AG08395 (cell line): ENCODE data around the gene ADK.
A peak's percentile ranks its signal among the peaks of the same experiment; 100 is the strongest.
"Not testable (repeated sequence)": the region's sequence is repeated elsewhere in the genome, so short reads cannot be mapped to it uniquely, and the experiment has no call there.

Experiments used
- DNase-seq: peaks from one replicate; pipeline ENCODE4 v3.0.0; 2012; ENCODE audit warnings: mixed read lengths, low spot score

ADK gene

GRCh38 chr10:74300666-74301065, 149.6 kb downstream of the ADK start:
- DNase-seq = no peak

- no peak for DNase-seq
Measured at GRCh38 chr10:74305730-74306129, 154.7 kb downstream of the ADK start.

DNA sequence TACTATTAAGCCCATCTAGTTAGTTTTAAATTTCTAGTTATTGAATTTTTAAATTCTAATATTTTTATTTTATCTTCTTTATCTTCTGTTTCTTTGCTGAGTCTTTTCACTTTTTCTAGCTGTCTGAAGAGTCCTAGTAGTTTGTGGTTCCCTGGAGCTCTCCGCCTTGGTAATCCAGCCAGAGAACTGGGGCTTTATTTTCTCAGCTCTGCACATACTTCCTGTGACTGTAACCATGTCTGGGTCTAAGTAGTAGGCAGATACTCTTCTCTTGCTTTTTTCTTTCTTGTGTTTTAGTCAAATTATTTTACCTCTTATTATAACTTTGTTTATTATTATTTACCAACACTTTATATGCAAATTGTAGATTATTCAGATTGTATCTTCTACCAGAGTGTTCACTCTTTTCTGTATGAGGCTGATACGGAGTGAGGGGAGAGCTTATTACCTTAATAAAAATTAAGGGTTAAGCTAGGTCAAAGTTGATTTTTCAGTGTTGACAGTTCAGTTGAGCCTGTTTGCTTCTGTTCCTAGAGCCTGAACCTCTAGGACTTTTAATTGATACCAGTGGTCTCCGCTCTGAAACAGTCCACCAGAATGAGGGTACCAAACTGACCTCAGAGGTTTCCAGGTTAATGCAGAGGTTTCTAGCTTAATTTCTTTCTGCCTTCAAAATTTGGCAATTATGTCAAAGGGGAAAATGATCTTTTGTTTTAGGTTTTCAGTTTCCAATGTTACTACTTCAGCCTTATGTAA, 155.4 kb downstream of the ADK start:
- DNase-seq = no peak

GRCh38 chr10:74307061-74307651, 156.1 kb downstream of the ADK start:
- DNase-seq = no peak

GRCh38 chr10:74310652-74311257, 159.7 kb downstream of the ADK start:
- DNase-seq = no peak

DNA sequence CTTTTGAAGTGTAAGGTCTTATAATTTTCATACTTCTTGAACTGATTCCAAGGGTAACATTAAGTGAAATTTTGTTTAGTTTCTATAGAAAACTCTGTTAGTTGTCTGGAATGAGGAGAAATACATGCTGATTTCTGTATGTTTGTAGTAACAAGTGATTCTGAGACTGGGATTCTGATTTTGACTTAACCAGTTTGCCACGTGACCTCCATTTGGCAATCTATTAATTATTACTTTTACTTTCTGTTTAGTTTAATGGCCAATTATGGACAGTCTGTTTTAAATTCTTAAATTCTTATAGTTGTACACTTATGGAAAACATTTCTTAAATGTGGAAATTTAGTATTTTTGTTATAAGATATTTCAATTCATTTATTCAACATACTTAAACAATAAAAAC, 163.1 kb downstream of the ADK start:
- DNase-seq = no peak

GRCh38 chr10:74320026-74320425, 169.0 kb downstream of the ADK start:
- no peak for DNase-seq

GRCh38 chr10:74320717-74321116, 169.7 kb downstream of the ADK start:
- no peak for DNase-seq

DNA sequence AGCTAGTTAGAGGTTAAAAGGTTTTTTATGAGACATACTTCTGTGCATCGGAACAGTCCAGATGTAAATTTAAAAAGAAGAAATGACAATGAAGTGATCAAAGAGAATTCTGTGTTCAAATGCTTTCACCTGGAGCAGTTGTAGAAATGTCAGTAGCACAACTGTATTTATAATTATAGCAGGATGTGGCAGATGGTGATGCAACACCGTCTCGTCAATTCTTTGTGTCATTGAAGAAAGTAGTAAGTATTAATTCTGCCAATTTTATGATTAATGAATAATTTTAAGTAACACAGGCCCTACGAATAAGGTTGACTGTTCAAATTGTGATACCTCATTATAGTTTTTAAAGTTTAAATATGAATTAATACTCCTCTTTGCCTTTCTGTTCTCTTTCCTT, 171.1 kb downstream of the ADK start:
- DNase-seq = no peak

DNA sequence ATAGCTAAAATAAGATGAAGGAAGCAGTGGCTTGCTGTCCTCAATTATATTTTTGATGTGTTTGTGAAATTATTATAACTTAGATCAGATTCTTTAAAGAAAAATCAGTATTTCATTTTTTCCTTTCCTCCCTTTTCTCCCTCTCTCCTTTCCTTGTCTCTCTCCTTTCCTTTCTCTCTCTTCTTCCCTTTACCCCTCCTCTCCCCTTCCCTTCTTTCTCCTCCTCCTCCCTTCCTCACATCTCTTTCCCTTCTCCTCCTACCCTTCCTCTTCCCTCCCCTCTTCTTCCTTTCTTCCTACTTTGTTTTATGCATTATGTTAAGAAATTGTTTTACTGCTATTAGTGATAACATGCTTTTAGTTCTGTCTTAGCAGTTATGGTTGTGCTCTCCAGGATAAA, 171.5 kb downstream of the ADK start:
- DNase-seq = no peak

GRCh38 chr10:74328388-74328787, 177.4 kb downstream of the ADK start:
- no peak for DNase-seq

DNA sequence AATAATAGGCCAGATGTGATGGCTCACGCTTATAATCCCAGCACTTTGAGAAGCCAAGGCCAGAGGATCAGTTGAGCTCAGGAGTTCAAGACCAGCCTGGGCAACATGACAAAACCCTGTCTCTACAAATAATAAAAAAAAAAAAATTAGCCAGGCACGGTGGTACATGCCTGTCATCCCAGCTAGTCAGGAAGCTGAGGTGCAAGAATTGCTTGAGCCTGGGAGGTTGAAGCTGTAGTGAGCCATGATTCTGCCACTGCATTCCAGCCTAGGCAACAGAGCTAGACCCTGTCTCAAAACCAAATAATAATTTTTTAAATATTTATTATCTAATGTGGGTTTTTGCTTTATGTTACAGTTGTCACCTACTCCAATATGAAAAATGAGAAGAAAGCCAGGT, 178.9 kb downstream of the ADK start:
- DNase-seq = no peak

GRCh38 chr10:74330646-74331045, 179.6 kb downstream of the ADK start:
- DNase-seq = no peak

- DNase-seq = peak; percentile 5
Measured at GRCh38 chr10:74332398-74332797, 181.4 kb downstream of the ADK start.

DNA sequence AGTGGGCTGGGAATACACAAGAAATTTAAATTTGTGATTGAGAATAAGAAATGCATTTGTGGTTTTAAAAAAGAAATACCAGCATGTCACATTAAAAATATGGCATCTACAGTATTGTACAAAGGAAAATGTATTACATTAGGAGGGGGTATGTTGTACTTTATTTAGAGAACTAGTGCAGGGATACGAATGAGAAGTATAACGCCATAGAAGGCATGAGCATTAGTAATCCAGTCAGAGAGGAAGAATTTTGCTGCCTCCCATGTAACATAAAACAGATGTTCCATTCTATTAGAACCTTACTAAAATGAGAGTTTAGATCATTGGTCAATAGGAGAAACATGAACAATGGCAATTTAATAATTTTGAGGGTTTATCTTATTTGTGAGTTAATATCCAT, 182.2 kb downstream of the ADK start:
- peak; percentile 71 for DNase-seq

DNA sequence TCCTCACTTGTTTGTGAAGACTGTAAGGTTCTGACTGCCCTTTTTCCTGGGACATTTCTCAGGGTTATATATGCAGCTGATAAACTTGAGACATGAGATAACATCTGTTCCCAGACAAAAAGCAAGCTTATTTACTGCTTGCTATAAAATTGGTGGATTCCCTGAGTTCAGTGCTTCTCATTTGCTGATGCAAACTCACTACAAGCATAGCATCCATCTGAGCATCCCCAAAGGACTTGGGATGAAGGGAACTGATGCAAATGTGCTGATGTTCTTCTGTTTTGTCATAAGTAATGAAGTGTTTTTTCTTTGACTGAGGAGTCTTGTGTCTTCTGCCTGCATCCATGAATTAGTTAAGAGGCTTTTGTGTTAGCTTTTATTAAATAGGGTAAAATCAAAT, 183.2 kb downstream of the ADK start:
- DNase-seq = no peak

DNA sequence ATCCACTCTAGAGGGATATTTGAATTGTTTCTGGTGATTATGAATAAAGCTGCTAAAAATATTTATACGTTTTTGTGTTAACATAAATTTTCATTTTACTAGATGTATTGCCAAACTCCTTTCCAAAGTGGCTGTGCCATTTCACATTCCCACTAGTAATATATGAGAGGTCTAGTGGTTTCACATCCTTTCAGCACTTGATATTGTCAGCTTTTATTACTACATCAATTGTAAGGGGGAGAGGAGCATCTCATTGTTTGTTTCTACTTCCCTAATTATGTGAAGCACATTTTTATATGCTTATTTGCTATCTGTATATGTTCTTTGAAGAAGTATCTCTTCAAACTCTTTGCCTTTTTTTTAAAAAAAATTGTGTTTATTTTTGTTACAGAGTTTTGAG, 184.5 kb downstream of the ADK start:
- DNase-seq = no peak

- peak; percentile 2 for DNase-seq
Measured at GRCh38 chr10:74337330-74338016, 186.5 kb downstream of the ADK start.

DNA sequence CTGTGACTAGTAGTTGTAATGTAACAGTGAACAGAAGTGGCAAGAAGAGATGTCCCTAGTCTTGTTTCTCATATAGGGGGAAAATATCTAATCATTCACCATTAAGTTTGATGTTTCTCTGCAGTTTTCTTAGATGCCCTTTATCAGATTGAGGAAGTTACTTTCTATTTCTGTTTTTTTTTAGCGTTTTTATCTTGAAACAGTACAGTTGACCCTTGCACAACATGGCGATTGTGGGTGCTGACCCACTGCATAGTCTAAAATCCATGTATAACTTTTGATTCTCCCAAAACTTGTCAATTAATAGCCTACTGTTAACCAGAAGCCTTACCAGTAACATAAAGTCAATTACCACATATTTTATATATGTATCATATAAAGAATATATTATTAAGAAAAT, 192.0 kb downstream of the ADK start:
- no peak for DNase-seq

- no peak for DNase-seq
Measured at GRCh38 chr10:74343804-74344203, 192.8 kb downstream of the ADK start.

DNA sequence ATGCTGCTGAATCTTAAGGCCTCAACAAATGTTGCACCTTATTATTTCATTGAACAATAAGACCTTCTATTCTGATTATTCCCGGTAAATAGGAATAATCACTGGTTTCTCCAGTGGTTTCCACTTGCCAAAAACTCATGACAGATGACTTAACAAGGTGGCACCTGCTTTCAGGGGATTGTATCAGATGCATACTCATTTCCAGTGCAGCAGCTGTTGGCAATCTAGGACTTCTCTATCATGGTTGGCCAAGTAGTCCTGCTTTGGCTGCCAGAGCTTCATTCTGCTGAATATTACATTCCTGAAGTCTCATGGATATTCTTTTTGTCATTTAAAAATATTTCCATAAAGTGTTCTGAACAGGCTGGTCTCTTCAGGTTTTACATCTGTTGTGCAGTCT, 193.3 kb downstream of the ADK start:
- no peak for DNase-seq

GRCh38 chr10:74347522-74347921, 196.5 kb downstream of the ADK start:
- DNase-seq = no peak

DNA sequence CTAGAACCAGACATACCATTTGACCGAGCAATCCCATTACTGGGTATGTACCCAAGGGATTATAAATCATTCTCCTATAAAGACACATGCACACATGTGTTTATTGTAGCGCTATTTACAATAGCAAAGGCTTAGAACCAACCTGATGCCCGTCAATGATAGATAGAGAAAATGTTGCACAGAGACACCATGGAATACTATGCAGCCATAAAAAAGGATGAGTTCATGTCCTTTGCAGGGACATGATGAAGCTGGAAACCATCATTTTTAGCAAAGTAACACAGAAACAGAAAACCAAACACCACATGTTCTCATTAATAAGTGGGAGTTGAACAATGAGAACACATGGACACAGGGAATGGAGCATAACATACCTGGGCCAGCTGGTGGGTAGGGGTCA, 202.0 kb downstream of the ADK start:
- not testable (repeated sequence) for DNase-seq
